DOHH2 (cell line): ENCODE data around the gene MAP2K5.

Experiments
- CTCF ChIP-seq: fragments of 200-600 bp; sonication (generic); IDR thresholded peaks from one replicate; pipeline ENCODE4 v1.5.1; 2014; ENCODE audit warnings: antibody characterized with exemption, mild to moderate bottlenecking, low read depth, low read length; ENCODE audit not compliant: poor library complexity, severe bottlenecking
- EZH2phosphoT487 ChIP-seq: fragments of 200-600 bp; sonication (generic); IDR thresholded peaks from 2 replicates; pipeline ENCODE4 v1.6.1; 2017; ENCODE audit warnings: borderline replicate concordance, mild to moderate bottlenecking, antibody characterized with exemption, low read length, moderate library complexity, mixed read lengths

GRCh38 chr15:67838789-67839332 lies 296.4 kb downstream of the MAP2K5 start:
- no peak for TF ChIP-seq EZH2phosphoT487
- no peak for TF ChIP-seq CTCF
